HG02973 (cell line): ENCODE data around the gene OMG.
"Not testable (repeated sequence)": the region's sequence is repeated elsewhere in the genome, so short reads cannot be mapped to it uniquely, and the experiment has no call there.

Experiments used
- ATAC-seq: cut with Tn5 transposase; IDR thresholded peaks from one replicate; pipeline ENCODE4 v1.9.1; 2021; ENCODE audit warnings: moderate library complexity; ENCODE audit not compliant: unreplicated experiment

OMG gene

GRCh38 chr17:31308372-31309334, 11.6 kb upstream of the OMG start:
- no peak for ATAC-seq

- ATAC-seq, result no peak
Observed at GRCh38 chr17:31307640-31308039, 10.6 kb upstream of the OMG start.

GRCh38 chr17:31299624-31300023, 2.6 kb upstream of the OMG start:
- ATAC-seq, result no peak

- no peak for ATAC-seq
Observed at GRCh38 chr17:31296142-31296541, 897 bp downstream of the OMG start.

GRCh38 chr17:31295489-31295871, 1.6 kb downstream of the OMG start:
- no peak for ATAC-seq

- ATAC-seq, result no peak
Observed at GRCh38 chr17:31294820-31295488, 2.1 kb downstream of the OMG start.

- no peak for ATAC-seq
Observed at GRCh38 chr17:31294231-31294630, 2.8 kb downstream of the OMG start.

- no peak for ATAC-seq
Observed at GRCh38 chr17:31293581-31293980, 3.5 kb downstream of the OMG start.

- ATAC-seq, result no peak
Observed at GRCh38 chr17:31291820-31292219, 5.2 kb downstream of the OMG start.

GRCh38 chr17:31289790-31290189, 7.2 kb downstream of the OMG start:
- no peak for ATAC-seq

- ATAC-seq, result not testable (repeated sequence)
Observed at GRCh38 chr17:31287932-31288331, 9.1 kb downstream of the OMG start.

- no peak for ATAC-seq
Observed at GRCh38 chr17:31286587-31286986, 10.5 kb downstream of the OMG start.

- ATAC-seq, result no peak
Observed at GRCh38 chr17:31283841-31284240, 13.2 kb downstream of the OMG start.

- no peak for ATAC-seq
Observed at GRCh38 chr17:31281061-31281460, 16.0 kb downstream of the OMG start.

- no peak for ATAC-seq
Observed at GRCh38 chr17:31279401-31279800, 17.6 kb downstream of the OMG start.

GRCh38 chr17:31275116-31275515, 21.9 kb downstream of the OMG start:
- ATAC-seq, result no peak

- ATAC-seq, result no peak
Observed at GRCh38 chr17:31274252-31274651, 22.8 kb downstream of the OMG start.

GRCh38 chr17:31273516-31273915, 23.5 kb downstream of the OMG start:
- ATAC-seq, result no peak

GRCh38 chr17:31272803-31273202, 24.2 kb downstream of the OMG start:
- ATAC-seq, result no peak

- no peak for ATAC-seq
Observed at GRCh38 chr17:31272236-31272635, 24.8 kb downstream of the OMG start.

- no peak for ATAC-seq
Observed at GRCh38 chr17:31269578-31269983, 27.5 kb downstream of the OMG start.

GRCh38 chr17:31269036-31269577, 27.9 kb downstream of the OMG start:
- ATAC-seq, result no peak
